Suprapubic skin (tissue), 4 donors: ENCODE data around the gene COL9A3. TPM values are rescaled to one million over a fixed set of nuclear protein-coding genes. Genes with fewer than 3 reads are reported as not detected.

Source experiments
- DNase-seq, 2 donors: peaks; one replicate each; pipeline ENCODE4 v3.0.0-alpha.2; 2019; ENCODE audit warnings: low spot score in 2 of 2
- H3K27ac ChIP-seq: fragments of 200-600 bp; sonication (generic); one replicate; pipeline ENCODE4 v1.5.1; 2019
- H3K27me3 ChIP-seq: fragments of 200-600 bp; sonication (generic); one replicate; pipeline ENCODE4 v1.5.1; 2019
- H3K36me3 ChIP-seq: fragments of 200-600 bp; sonication (generic); one replicate; pipeline ENCODE4 v1.5.1; 2019
- H3K4me1 ChIP-seq: fragments of 200-600 bp; sonication (generic); one replicate; pipeline ENCODE4 v1.5.1; 2019
- H3K4me3 ChIP-seq: fragments of 200-600 bp; sonication (generic); one replicate; pipeline ENCODE4 v1.5.1; 2019; ENCODE audit warnings: mild to moderate bottlenecking
- H3K9me3 ChIP-seq: fragments of 200-600 bp; sonication (generic); one replicate; pipeline ENCODE4 v1.5.1; 2019
- CTCF ChIP-seq, 2 donors: fragments of 200-600 bp in 1 of 2; fragments of 450-650 bp in 1 of 2; sonication (generic) in 1 of 2; IDR thresholded peaks; one replicate each; pipeline ENCODE4 v1.5.1; 2016 to 2019; ENCODE audit warnings: antibody characterized with exemption in 2 of 2, mild to moderate bottlenecking in 1 of 2, moderate library complexity in 1 of 2
- EP300 ChIP-seq: sonication (generic); formaldehyde crosslinking; IDR thresholded peaks from one replicate; pipeline ENCODE4 v1.6.1; 2017; ENCODE audit warnings: antibody characterized with exemption
- POLR2A ChIP-seq, 2 donors: fragments of 450-650 bp; IDR thresholded peaks; one replicate each; pipeline ENCODE4 v1.6.1; 2017; ENCODE audit warnings: antibody characterized with exemption in 2 of 2, mild to moderate bottlenecking in 2 of 2, moderate library complexity in 2 of 2
- POLR2AphosphoS5 ChIP-seq, 3 donors: sonication (generic); formaldehyde crosslinking; IDR thresholded peaks; one replicate each; pipeline ENCODE4 v1.6.1; 2017; ENCODE audit warnings: antibody characterized with exemption in 3 of 3
- WGBS: methylation state at CpG from one replicate; pipeline ENCODE4 v1.1.5; 2018; 5-methylcytosine and 5-hydroxymethylcytosine counted together
- total RNA-seq, 4 donors: library from RNA; depleted of rRNA; stranded (reverse); fragments of >200 nt; gene quantifications; one replicate each; pipeline ENCODE4 v1.1.0, GENCODE V29; 2016

Gene COL9A3
- total RNA-seq, 4 donors from 2014 or later, result 6.1 to 11.3 (median 8.1) TPM

GRCh38 chr20:62813588-62813987 lies 3.3 kb upstream of the COL9A3 start:
- no peak for TF ChIP-seq EP300
- no peak for TF ChIP-seq POLR2A (IDR thresholded peaks at IDR 0.05)
- TF ChIP-seq CTCF (IDR thresholded peaks at IDR 0.05), result no peak
- TF ChIP-seq POLR2AphosphoS5 (IDR thresholded peaks at IDR 0.05), result no peak
- 96% methylated on average over 3 of the region's 13 CpGs for WGBS

GRCh38 chr20:62814060-62814708 lies 2.7 kb upstream of the COL9A3 start:
- DNase-seq, result no peak
- TF ChIP-seq EP300 (no peak), POLR2A (IDR thresholded peaks at IDR 0.05) (no peak), POLR2AphosphoS5 (IDR thresholded peaks at IDR 0.05) (no peak), CTCF (IDR thresholded peaks at IDR 0.05) (no peak)
- H3K36me3 ChIP-seq, result peaks cover 48% of the 10 kb centered on the region
- no peak overlapping the region for H3K27ac ChIP-seq
- no peaks in the 10 kb centered on the region for H3K9me3 ChIP-seq
- H3K4me1 ChIP-seq, result peaks cover 46% of the 10 kb centered on the region
- H3K4me3 ChIP-seq, result no peak overlapping the region
- WGBS, result 67% methylated on average over 5 of the region's 13 CpGs
- peaks cover 41% of the 10 kb centered on the region for H3K27me3 ChIP-seq

More at GRCh38 chr20:62813588-62813987, 3.3 kb upstream of the COL9A3 start:
- H3K4me1 ChIP-seq, result peaks cover 40% of the 10 kb centered on the region
- no peak overlapping the region for H3K4me3 ChIP-seq
- peaks cover 39% of the 10 kb centered on the region for H3K27me3 ChIP-seq
- no peak for DNase-seq
- H3K36me3 ChIP-seq, result peaks cover 51% of the 10 kb centered on the region
- H3K9me3 ChIP-seq, result no peaks in the 10 kb centered on the region
- H3K27ac ChIP-seq, result no peak overlapping the region

DNA sequence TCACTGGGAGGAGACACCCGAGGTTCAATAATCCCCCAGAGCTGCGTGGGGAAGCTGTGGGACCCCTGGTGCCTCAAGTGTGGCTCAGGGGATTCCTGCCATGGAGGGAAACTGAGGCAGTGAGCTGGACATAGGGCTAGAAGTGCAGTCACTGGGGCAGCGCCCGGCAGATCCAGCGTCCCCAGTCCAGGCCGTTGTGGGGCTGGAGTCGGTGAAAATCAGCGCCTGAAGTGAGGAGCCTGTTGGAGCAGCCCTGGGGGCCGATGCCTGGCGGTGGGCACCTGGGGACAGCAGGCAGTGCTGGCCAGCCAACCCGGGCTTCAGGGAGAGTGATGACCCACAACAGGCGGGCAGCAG lies 2.2 kb upstream of the COL9A3 start:
- H3K27me3 ChIP-seq, result peaks cover 41% of the 10 kb centered on the region
- H3K4me1 ChIP-seq, result peaks cover 51% of the 10 kb centered on the region
- H3K27ac ChIP-seq, result no peak overlapping the region
- no peak for DNase-seq
- 37% methylated on average over 2 of the region's 12 CpGs for WGBS
- peaks cover 42% of the 10 kb centered on the region for H3K36me3 ChIP-seq
- no peak for TF ChIP-seq EP300
- TF ChIP-seq POLR2A (IDR thresholded peaks at IDR 0.05), result no peak
- TF ChIP-seq CTCF (IDR thresholded peaks at IDR 0.05), result no peak
- no peak for TF ChIP-seq POLR2AphosphoS5 (IDR thresholded peaks at IDR 0.05)
- no peaks in the 10 kb centered on the region for H3K9me3 ChIP-seq
- no peak overlapping the region for H3K4me3 ChIP-seq

DNA sequence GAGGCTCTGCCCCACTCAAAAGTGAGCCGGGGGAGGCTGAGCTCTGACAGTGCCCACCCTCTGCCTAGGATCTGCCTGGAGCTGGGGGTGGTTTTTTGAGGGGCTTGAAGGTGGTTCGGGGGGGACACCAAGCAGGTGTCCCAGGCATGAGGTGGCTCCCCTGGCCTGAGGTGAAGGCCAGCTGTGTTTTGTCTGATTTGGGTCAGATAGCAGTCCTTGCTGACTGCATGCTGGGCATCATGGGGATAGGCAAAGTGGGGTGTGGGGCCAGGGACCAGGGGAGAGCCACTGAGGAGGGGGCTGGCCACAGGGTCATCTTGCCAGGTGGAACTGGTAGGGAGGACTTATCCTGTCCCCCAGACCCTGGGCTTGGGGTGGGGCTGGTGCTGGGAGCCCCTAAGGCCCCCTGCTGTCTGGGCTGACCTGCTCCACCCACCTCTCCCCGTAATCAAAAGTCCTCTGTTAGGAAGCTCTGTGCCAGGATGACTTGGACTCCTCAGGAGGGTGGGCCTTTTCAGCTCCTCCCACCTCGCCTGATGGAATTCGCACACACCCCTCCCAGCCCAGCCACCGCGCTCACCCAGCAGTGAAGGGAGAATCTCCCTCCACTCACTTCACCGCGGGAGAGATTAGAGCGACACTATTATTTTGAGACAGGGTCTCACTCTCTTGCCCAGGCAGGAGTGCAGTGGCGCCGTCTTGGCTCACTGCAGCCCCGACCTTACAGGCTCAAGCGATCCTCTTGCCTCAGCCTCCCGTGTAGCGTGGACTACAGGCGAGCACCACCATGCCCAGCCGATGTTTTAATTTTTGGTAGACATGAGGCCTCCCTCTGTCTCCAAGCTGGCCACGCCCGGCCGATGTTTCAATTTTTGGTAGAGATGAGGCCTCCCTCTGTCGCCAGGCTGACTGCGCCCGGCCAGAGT lies 1.5 kb upstream of the COL9A3 start:
- no peak overlapping the region for H3K4me3 ChIP-seq
- TF ChIP-seq POLR2AphosphoS5 (IDR thresholded peaks at IDR 0.05), result no peak
- no peak for TF ChIP-seq EP300
- no peak for TF ChIP-seq POLR2A (IDR thresholded peaks at IDR 0.05)
- no peak for TF ChIP-seq CTCF (IDR thresholded peaks at IDR 0.05)
- no peak overlapping the region for H3K27ac ChIP-seq
- peaks cover 36% of the 10 kb centered on the region for H3K36me3 ChIP-seq
- peaks cover 41% of the 10 kb centered on the region for H3K27me3 ChIP-seq
- no peak for DNase-seq
- WGBS, result 26% methylated on average over 19 of the region's 24 CpGs
- peaks cover 57% of the 10 kb centered on the region for H3K4me1 ChIP-seq
- H3K9me3 ChIP-seq, result no peaks in the 10 kb centered on the region
